ENCODE results near the gene SLC47A2. TPM values are rescaled to one million over a fixed set of nuclear protein-coding genes. Genes with fewer than 3 reads are reported as not detected.
"Not testable (repeated sequence)": the region's sequence is repeated elsewhere in the genome, so short reads cannot be mapped to it uniquely, and the experiment has no call there.

Gene SLC47A2
- total RNA-seq, 1 experiment from 2014 or later, result 38.9 TPM

GRCh38 chr17:19671433-19671832 is 45.0 kb downstream of the SLC47A2 start:
- peaks cover 12% of the 10 kb centered on the region for H3K79me2 ChIP-seq (ENCODE audit: low read depth)
- H3K4me1 ChIP-seq (replicated peaks; ENCODE audit: insufficient read depth), result 0 out of 2 replicates have a peak, but pooled peaks cover 10% of the 10 kb centered on the region
- BruUV-seq (replicated peaks), result no TSS peak
- H3F3A ChIP-seq (ENCODE audit: insufficient read depth, low read depth), result peaks cover 46% of the 10 kb centered on the region
- CTCF ChIA-PET, result interaction anchor here (0.5 kb wide), 1 partner anchor 48 kb away, joined by 3 read pairs; no protein-coding TSS in a partner anchor
- H3K4me2 ChIP-seq, result no peak overlapping the region
- no peaks in the 10 kb centered on the region for H3K9me3 ChIP-seq (ENCODE audit: insufficient read depth, low read depth)
- peaks cover 69% of the 10 kb centered on the region for H3K36me3 ChIP-seq (ENCODE audit: low read depth)
- H3K4me3 ChIP-seq, result no peak overlapping the region
- intact Hi-C loops (cut with micrococcal nuclease; ENCODE audit: unreplicated experiment), result no loop called here
- H3K27me3 ChIP-seq (ENCODE audit: insufficient read depth, low read depth), result no peaks in the 10 kb centered on the region
- DNase-seq, result no peak
- H3K9me2 ChIP-seq (ENCODE audit: insufficient read depth), result no peaks in the 10 kb centered on the region
- no peak for TF ChIP-seq CTCF (conservative IDR thresholded peaks at IDR 0.05)
- TF ChIP-seq EZH2 (IDR thresholded peaks at IDR 0.05; ENCODE audit: low read depth), result no peak
- H4K20me1 ChIP-seq (ENCODE audit: insufficient read depth), result 0 out of 2 replicates have a peak, but pooled peaks cover under 1% of the 10 kb centered on the region
- H2AFZ ChIP-seq, result no peak overlapping the region
- POLR2A ChIA-PET (ENCODE audit: unreplicated experiment), result interaction anchor here (0.5 to 0.6 kb wide), 2 partner anchors 215 to 287 kb away, joined by 3 to 4 read pairs; no protein-coding TSS in a partner anchor
- H3K27ac ChIP-seq, result 0 out of 2 replicates have a peak overlapping the region, but pooled peaks have one; percentile 10

GRCh38 chr17:19670908-19671307 is 45.5 kb downstream of the SLC47A2 start:
- intact Hi-C loops (cut with micrococcal nuclease; ENCODE audit: unreplicated experiment), result no loop called here
- H3K4me1 ChIP-seq (replicated peaks; ENCODE audit: insufficient read depth), result 0 out of 2 replicates have a peak, but pooled peaks cover 10% of the 10 kb centered on the region
- H3K9me2 ChIP-seq (ENCODE audit: insufficient read depth), result no peaks in the 10 kb centered on the region
- POLR2A ChIA-PET (ENCODE audit: unreplicated experiment), result no interaction called here
- CTCF ChIA-PET, result no interaction called here
- H3K27ac ChIP-seq, result peak overlapping the region; percentile 10; the same call in 1 of the 2 replicates
- peaks cover 72% of the 10 kb centered on the region for H3K36me3 ChIP-seq (ENCODE audit: low read depth)
- no peak for TF ChIP-seq CTCF (conservative IDR thresholded peaks at IDR 0.05)
- no peak for TF ChIP-seq EZH2 (IDR thresholded peaks at IDR 0.05; ENCODE audit: low read depth)
- H2AFZ ChIP-seq, result no peak overlapping the region
- H3K9me3 ChIP-seq (ENCODE audit: insufficient read depth, low read depth), result no peaks in the 10 kb centered on the region
- no peak overlapping the region for H3K4me2 ChIP-seq
- no TSS peak for BruUV-seq (replicated peaks)
- no peak for DNase-seq
- peaks cover 16% of the 10 kb centered on the region for H3K79me2 ChIP-seq (ENCODE audit: low read depth)
- H4K20me1 ChIP-seq (ENCODE audit: insufficient read depth), result 0 out of 2 replicates have a peak, but pooled peaks cover 4% of the 10 kb centered on the region
- H3F3A ChIP-seq (ENCODE audit: insufficient read depth, low read depth), result peaks cover 47% of the 10 kb centered on the region
- no peaks in the 10 kb centered on the region for H3K27me3 ChIP-seq (ENCODE audit: insufficient read depth, low read depth)
- no peak overlapping the region for H3K4me3 ChIP-seq

GRCh38 chr17:19669680-19670079 is 46.7 kb downstream of the SLC47A2 start:
- H3K4me1 ChIP-seq (replicated peaks; ENCODE audit: insufficient read depth); H3K4me3 ChIP-seq; DNase-seq; H3K9me3 ChIP-seq (ENCODE audit: insufficient read depth, low read depth); H4K20me1 ChIP-seq (ENCODE audit: insufficient read depth); BruUV-seq (replicated peaks); H3K27ac ChIP-seq; H2AFZ ChIP-seq; H3K4me2 ChIP-seq; CTCF ChIA-PET; POLR2A ChIA-PET (ENCODE audit: unreplicated experiment); H3K9me2 ChIP-seq (ENCODE audit: insufficient read depth); intact Hi-C loops (cut with micrococcal nuclease; ENCODE audit: unreplicated experiment); H3K27me3 ChIP-seq (ENCODE audit: insufficient read depth, low read depth): not testable (repeated sequence)
- peaks cover 67% of the 10 kb centered on the region for H3K36me3 ChIP-seq (ENCODE audit: low read depth)
- peaks cover 15% of the 10 kb centered on the region for H3K79me2 ChIP-seq (ENCODE audit: low read depth)
- peaks cover 47% of the 10 kb centered on the region for H3F3A ChIP-seq (ENCODE audit: insufficient read depth, low read depth)

- H3K27ac ChIP-seq, result no peak overlapping the region
- peaks cover 78% of the 10 kb centered on the region for H3K36me3 ChIP-seq (ENCODE audit: low read depth)
- BruUV-seq (replicated peaks), result no TSS peak
- no peaks in the 10 kb centered on the region for H3K9me3 ChIP-seq (ENCODE audit: insufficient read depth, low read depth)
- POLR2A ChIA-PET (ENCODE audit: unreplicated experiment), result interaction anchor here (0.6 kb wide), 1 partner anchor 97 kb away, joined by 5 read pairs; no protein-coding TSS in a partner anchor
- no peak for DNase-seq
- CTCF ChIA-PET, result no interaction called here
- no peak overlapping the region for H3K4me3 ChIP-seq
- H3K27me3 ChIP-seq (ENCODE audit: insufficient read depth, low read depth), result no peaks in the 10 kb centered on the region
- no peak overlapping the region for H3K4me2 ChIP-seq
- peaks cover 36% of the 10 kb centered on the region for H3F3A ChIP-seq (ENCODE audit: insufficient read depth, low read depth)
- TF ChIP-seq EZH2 (IDR thresholded peaks at IDR 0.05; ENCODE audit: low read depth) (no peak), CTCF (conservative IDR thresholded peaks at IDR 0.05) (no peak)
- intact Hi-C loops (cut with micrococcal nuclease; ENCODE audit: unreplicated experiment), result loop anchor here (5.0 kb wide), 2 partner anchors 32 to 152 kb away; no protein-coding TSS in a partner anchor
- no peak overlapping the region for H2AFZ ChIP-seq
- peaks cover 4% of the 10 kb centered on the region; the same call in 1 of the 2 replicates for H4K20me1 ChIP-seq (ENCODE audit: insufficient read depth)
- H3K79me2 ChIP-seq (ENCODE audit: low read depth), result peaks cover 54% of the 10 kb centered on the region
- H3K9me2 ChIP-seq (ENCODE audit: insufficient read depth), result no peaks in the 10 kb centered on the region
- H3K4me1 ChIP-seq (replicated peaks; ENCODE audit: insufficient read depth), result peaks cover 17% of the 10 kb centered on the region
Measured at GRCh38 chr17:19664821-19665181, 51.6 kb downstream of the SLC47A2 start.
